HepG2 (cell line): Measurements from ENCODE around the gene CFAP97D1. TPM values are rescaled to one million over a fixed set of nuclear protein-coding genes. Genes with fewer than 3 reads are reported as not detected.

Experiments used
- ATF6 ChIP-seq: sonication (generic); formaldehyde crosslinking; conservative IDR thresholded peaks from 2 replicates; pipeline ENCODE4 v1.4.0; 2020; ENCODE audit warnings: missing genetic modification reagents
- CC2D1A ChIP-seq: sonication (generic); formaldehyde crosslinking; IDR thresholded peaks from 2 replicates; pipeline ENCODE4 v1.8.1; 2023; ENCODE audit warnings: mild to moderate bottlenecking, missing genetic modification reagents
- DPF2 ChIP-seq: sonication (generic); formaldehyde crosslinking; IDR thresholded peaks from 2 replicates; pipeline ENCODE4 v1.4.0; 2020; ENCODE audit warnings: mild to moderate bottlenecking, low read depth, missing genetic modification reagents, borderline replicate concordance
- ELF3 ChIP-seq: IDR thresholded peaks from 2 replicates; pipeline ENCODE4 v1.6.1; 2016; ENCODE audit warnings: missing genetic modification reagents, missing compliant biosample characterization
- EP300 ChIP-seq, 3 experiments: sonication (generic) in 1 of 3; formaldehyde crosslinking in 1 of 3; IDR thresholded peaks; 2 replicates each; pipeline versions ENCODE4 v1.5.1 to v1.6.1; 2011 to 2020; ENCODE audit warnings: low read depth in 2 of 3, low read length in 2 of 3, borderline replicate concordance in 1 of 3, improper control_type of control experiment in 1 of 3, mild to moderate bottlenecking in 1 of 3, missing genetic modification reagents in 1 of 3, moderate library complexity in 1 of 3
- FOXJ3 ChIP-seq: sonication (generic); formaldehyde crosslinking; IDR thresholded peaks from 2 replicates; pipeline ENCODE4 v1.4.0; 2020; ENCODE audit warnings: missing genetic modification reagents, mild to moderate bottlenecking, borderline replicate concordance
- FOXP4 ChIP-seq: sonication (generic); formaldehyde crosslinking; IDR thresholded peaks from 2 replicates; pipeline ENCODE4 v1.4.0; 2020; ENCODE audit warnings: missing genetic modification reagents
- HDAC6 ChIP-seq: fragments of 200-600 bp; sonication (generic); IDR thresholded peaks from 2 replicates; pipeline ENCODE4 v1.7.0; 2017; ENCODE audit warnings: mild to moderate bottlenecking, antibody characterized with exemption, low read length, low read depth
- MNT ChIP-seq: fragments of 450-650 bp; IDR thresholded peaks from 2 replicates; pipeline ENCODE4 v1.6.1; 2016
- PREB ChIP-seq: sonication (generic); formaldehyde crosslinking; IDR thresholded peaks from 2 replicates; pipeline ENCODE4 v1.4.0; 2020; ENCODE audit warnings: missing genetic modification reagents
- REL ChIP-seq: sonication (generic); formaldehyde crosslinking; conservative IDR thresholded peaks from 2 replicates; pipeline ENCODE4 v1.8.0; 2022; ENCODE audit warnings: mild to moderate bottlenecking, missing genetic modification reagents, moderate library complexity
- TBX3 ChIP-seq: fragments of 450-650 bp; IDR thresholded peaks from 2 replicates; pipeline ENCODE4 v1.6.1; 2017; ENCODE audit warnings: antibody characterized with exemption, mild to moderate bottlenecking, inconsistent platforms, borderline replicate concordance
- ZBTB33 ChIP-seq: sonication (generic); formaldehyde crosslinking; IDR thresholded peaks from 2 replicates; pipeline ENCODE4 v1.4.0; 2020; ENCODE audit warnings: missing genetic modification reagents
- ZFYVE20 ChIP-seq: sonication (generic); formaldehyde crosslinking; IDR thresholded peaks from 2 replicates; pipeline ENCODE4 v1.8.0; 2023; ENCODE audit warnings: low read depth, mild to moderate bottlenecking, moderate library complexity, missing genetic modification reagents, borderline replicate concordance
- ZNF224 ChIP-seq: sonication (generic); formaldehyde crosslinking; IDR thresholded peaks from 2 replicates; pipeline ENCODE4 v1.5.0; 2020; ENCODE audit warnings: mild to moderate bottlenecking, missing genetic modification reagents
- ZNF275 ChIP-seq: sonication (generic); formaldehyde crosslinking; IDR thresholded peaks from 2 replicates; pipeline ENCODE4 v1.8.0; 2022; ENCODE audit warnings: missing genetic modification reagents, mild to moderate bottlenecking, inconsistent platforms, borderline replicate concordance
- ZNF343 ChIP-seq: sonication (generic); formaldehyde crosslinking; IDR thresholded peaks from 2 replicates; pipeline ENCODE4 v1.4.0; 2020; ENCODE audit warnings: mild to moderate bottlenecking, missing genetic modification reagents
- ZNF431 ChIP-seq: sonication (generic); formaldehyde crosslinking; IDR thresholded peaks from 2 replicates; pipeline ENCODE4 v1.9.0; 2022; ENCODE audit warnings: missing genetic modification reagents, low read depth, mild to moderate bottlenecking, borderline replicate concordance
- ZNF670 ChIP-seq: sonication (generic); formaldehyde crosslinking; IDR thresholded peaks from 2 replicates; pipeline ENCODE4 v1.8.0; 2022; ENCODE audit warnings: mild to moderate bottlenecking, missing genetic modification reagents, borderline replicate concordance
- polyA plus RNA-seq, 8 experiments: library from polyadenylated mRNA; depleted of rRNA in 3 of 8; stranded (reverse) in 7 of 8; unstranded in 1 of 8; fragments of >200 nt; fragmentation: Illumina TruSeq in 4 of 8; extraction: Trizol in 4 of 8; gene quantifications; 2 replicates each; pipeline versions ENCODE4 v1.2.1 to v1.2.3, GENCODE V29; 2011 to 2016; ENCODE audit warnings: low read depth in 4 of 8, missing spikeins in 1 of 8, mixed read lengths in 1 of 8; ENCODE audit not compliant: insufficient read depth in 1 of 8
- total RNA-seq, 5 experiments: library from RNA; depleted of rRNA; stranded (reverse); fragments of >200 nt; fragmentation: Illumina TruSeq; extraction: Trizol; gene quantifications; 2 replicates each; pipeline ENCODE4 v1.2.3, GENCODE V29; 2016; ENCODE audit warnings: low read depth in 1 of 5

Gene CFAP97D1
- total and polyA plus RNA-seq, 2 of the 13 experiments (the other 11 are each of a cell fraction or from before 2014, with no cell fraction given): 0.02 TPM; not detected in 1

GRCh38 chr17:43801844-43802243 is 21.6 kb downstream of the CFAP97D1 start (continued):
- TF ChIP-seq ZBTB33 (CRISPR knock-in tag) (peak; percentile 65; the same call in 1 of the 2 replicates), ZNF431 (no peak), ELF3 (peak; percentile 66; the same call in 1 of the 2 replicates), FOXJ3 (CRISPR knock-in tag) (peak; percentile 80), PREB (no peak), ZNF670 (CRISPR knock-in tag) (peak; percentile 65; the same call in 1 of the 2 replicates), ZNF343 (CRISPR knock-in tag) (no peak), TBX3 (peak; percentile 95), DPF2 (CRISPR knock-in tag) (peak; percentile 83; the same call in 1 of the 2 replicates), EP300 (IDR thresholded peaks at IDR 0.05; ENCODE audit: low read depth in 2 of 2, low read length in 2 of 2) (peak in 1 of 2 experiments; percentile 95; a peak in 3 of 4 replicates), EP300 (CRISPR knock-in tag; IDR thresholded peaks at IDR 0.05; ENCODE audit: borderline replicate concordance) (peak; percentile 97), ZNF275 (CRISPR knock-in tag) (no peak), ATF6 (CRISPR knock-in tag) (no peak), FOXP4 (CRISPR knock-in tag) (peak; percentile 96), ZFYVE20 (CRISPR knock-in tag) (no peak), REL (CRISPR knock-in tag) (no peak), ZNF224 (CRISPR knock-in tag) (no peak), CC2D1A (CRISPR knock-in tag) (no peak), MNT (no peak), HDAC6 (no peak)
